Upper lobe of left lung (tissue), 4 donors: ENCODE measurements around the gene PTPN11.

Experiments used
- EP300 ChIP-seq, 4 donors: sonication (generic); formaldehyde crosslinking; IDR thresholded peaks; one replicate each; pipeline ENCODE4 v1.5.1; 2017; ENCODE audit warnings: antibody characterized with exemption in 4 of 4, control low read depth in 2 of 4
- POLR2A ChIP-seq, 4 donors: fragments of 450-650 bp; IDR thresholded peaks; one replicate each; pipeline ENCODE4 v1.5.1; 2016 to 2017; ENCODE audit warnings: antibody characterized with exemption in 4 of 4, mild to moderate bottlenecking in 2 of 4
- POLR2AphosphoS5 ChIP-seq, 2 donors: sonication (generic); formaldehyde crosslinking; IDR thresholded peaks; one replicate each; pipeline ENCODE4 v1.5.1; 2017; ENCODE audit warnings: antibody characterized with exemption in 2 of 2
- TF ChIP-seq, protein P1 (sequence below), 6 experiments: fragments of 450-650 bp in 4 of 6; fragments of 200-600 bp in 2 of 6; sonication (generic) in 2 of 6; IDR thresholded peaks; one replicate each; pipeline ENCODE4 v1.5.1; 2016 to 2019; ENCODE audit warnings: antibody characterized with exemption in 6 of 6

GRCh38 chr12:112514456-112514855 is 95.7 kb downstream of the PTPN11 start:
- TF ChIP-seq, protein P1, sequence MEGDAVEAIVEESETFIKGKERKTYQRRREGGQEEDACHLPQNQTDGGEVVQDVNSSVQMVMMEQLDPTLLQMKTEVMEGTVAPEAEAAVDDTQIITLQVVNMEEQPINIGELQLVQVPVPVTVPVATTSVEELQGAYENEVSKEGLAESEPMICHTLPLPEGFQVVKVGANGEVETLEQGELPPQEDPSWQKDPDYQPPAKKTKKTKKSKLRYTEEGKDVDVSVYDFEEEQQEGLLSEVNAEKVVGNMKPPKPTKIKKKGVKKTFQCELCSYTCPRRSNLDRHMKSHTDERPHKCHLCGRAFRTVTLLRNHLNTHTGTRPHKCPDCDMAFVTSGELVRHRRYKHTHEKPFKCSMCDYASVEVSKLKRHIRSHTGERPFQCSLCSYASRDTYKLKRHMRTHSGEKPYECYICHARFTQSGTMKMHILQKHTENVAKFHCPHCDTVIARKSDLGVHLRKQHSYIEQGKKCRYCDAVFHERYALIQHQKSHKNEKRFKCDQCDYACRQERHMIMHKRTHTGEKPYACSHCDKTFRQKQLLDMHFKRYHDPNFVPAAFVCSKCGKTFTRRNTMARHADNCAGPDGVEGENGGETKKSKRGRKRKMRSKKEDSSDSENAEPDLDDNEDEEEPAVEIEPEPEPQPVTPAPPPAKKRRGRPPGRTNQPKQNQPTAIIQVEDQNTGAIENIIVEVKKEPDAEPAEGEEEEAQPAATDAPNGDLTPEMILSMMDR (IDR thresholded peaks at IDR 0.05): no peak
- no peak for TF ChIP-seq POLR2A (IDR thresholded peaks at IDR 0.05)
- no peak for TF ChIP-seq EP300 (IDR thresholded peaks at IDR 0.05)
- TF ChIP-seq POLR2AphosphoS5 (IDR thresholded peaks at IDR 0.05): no peak
